ENCODE measurements around the gene SELENOM. TPM values are rescaled to one million over a fixed set of nuclear protein-coding genes. Genes with fewer than 3 reads are reported as not detected.

Gene SELENOM
- total and polyA plus RNA-seq, 2 of the 8 experiments (the other 6 are each of a cell fraction or from before 2014, with no cell fraction given): 22.7 to 40.0 TPM

DNA sequence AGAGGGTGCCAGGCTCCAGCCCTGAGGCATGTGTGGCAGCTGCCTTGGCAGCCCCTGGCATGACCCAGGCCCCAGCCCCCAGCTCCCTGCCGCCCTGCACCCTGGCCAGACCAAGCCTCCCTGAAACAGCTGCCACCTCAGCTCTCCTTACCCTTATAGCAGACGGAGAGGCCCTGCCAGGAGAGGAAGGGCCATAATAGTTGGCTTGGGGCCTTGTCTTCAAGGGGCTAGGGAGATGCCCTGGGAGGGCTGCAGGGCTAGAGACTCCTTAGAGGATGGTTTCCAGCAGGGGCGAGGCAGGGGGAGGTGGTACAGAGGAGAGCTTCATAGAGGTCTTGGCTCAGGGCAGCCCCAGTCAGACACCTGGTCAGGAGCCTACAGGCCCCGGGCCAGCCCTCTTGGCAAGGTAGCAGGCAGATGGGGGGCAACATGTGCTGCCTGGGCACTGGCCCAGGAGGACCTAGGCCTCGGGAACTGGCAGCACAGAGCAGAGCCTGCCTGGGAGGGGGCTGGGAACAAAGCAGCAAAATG is 13.3 kb downstream of the SELENOM start (continued):
- TF ChIP-seq, protein P1, sequence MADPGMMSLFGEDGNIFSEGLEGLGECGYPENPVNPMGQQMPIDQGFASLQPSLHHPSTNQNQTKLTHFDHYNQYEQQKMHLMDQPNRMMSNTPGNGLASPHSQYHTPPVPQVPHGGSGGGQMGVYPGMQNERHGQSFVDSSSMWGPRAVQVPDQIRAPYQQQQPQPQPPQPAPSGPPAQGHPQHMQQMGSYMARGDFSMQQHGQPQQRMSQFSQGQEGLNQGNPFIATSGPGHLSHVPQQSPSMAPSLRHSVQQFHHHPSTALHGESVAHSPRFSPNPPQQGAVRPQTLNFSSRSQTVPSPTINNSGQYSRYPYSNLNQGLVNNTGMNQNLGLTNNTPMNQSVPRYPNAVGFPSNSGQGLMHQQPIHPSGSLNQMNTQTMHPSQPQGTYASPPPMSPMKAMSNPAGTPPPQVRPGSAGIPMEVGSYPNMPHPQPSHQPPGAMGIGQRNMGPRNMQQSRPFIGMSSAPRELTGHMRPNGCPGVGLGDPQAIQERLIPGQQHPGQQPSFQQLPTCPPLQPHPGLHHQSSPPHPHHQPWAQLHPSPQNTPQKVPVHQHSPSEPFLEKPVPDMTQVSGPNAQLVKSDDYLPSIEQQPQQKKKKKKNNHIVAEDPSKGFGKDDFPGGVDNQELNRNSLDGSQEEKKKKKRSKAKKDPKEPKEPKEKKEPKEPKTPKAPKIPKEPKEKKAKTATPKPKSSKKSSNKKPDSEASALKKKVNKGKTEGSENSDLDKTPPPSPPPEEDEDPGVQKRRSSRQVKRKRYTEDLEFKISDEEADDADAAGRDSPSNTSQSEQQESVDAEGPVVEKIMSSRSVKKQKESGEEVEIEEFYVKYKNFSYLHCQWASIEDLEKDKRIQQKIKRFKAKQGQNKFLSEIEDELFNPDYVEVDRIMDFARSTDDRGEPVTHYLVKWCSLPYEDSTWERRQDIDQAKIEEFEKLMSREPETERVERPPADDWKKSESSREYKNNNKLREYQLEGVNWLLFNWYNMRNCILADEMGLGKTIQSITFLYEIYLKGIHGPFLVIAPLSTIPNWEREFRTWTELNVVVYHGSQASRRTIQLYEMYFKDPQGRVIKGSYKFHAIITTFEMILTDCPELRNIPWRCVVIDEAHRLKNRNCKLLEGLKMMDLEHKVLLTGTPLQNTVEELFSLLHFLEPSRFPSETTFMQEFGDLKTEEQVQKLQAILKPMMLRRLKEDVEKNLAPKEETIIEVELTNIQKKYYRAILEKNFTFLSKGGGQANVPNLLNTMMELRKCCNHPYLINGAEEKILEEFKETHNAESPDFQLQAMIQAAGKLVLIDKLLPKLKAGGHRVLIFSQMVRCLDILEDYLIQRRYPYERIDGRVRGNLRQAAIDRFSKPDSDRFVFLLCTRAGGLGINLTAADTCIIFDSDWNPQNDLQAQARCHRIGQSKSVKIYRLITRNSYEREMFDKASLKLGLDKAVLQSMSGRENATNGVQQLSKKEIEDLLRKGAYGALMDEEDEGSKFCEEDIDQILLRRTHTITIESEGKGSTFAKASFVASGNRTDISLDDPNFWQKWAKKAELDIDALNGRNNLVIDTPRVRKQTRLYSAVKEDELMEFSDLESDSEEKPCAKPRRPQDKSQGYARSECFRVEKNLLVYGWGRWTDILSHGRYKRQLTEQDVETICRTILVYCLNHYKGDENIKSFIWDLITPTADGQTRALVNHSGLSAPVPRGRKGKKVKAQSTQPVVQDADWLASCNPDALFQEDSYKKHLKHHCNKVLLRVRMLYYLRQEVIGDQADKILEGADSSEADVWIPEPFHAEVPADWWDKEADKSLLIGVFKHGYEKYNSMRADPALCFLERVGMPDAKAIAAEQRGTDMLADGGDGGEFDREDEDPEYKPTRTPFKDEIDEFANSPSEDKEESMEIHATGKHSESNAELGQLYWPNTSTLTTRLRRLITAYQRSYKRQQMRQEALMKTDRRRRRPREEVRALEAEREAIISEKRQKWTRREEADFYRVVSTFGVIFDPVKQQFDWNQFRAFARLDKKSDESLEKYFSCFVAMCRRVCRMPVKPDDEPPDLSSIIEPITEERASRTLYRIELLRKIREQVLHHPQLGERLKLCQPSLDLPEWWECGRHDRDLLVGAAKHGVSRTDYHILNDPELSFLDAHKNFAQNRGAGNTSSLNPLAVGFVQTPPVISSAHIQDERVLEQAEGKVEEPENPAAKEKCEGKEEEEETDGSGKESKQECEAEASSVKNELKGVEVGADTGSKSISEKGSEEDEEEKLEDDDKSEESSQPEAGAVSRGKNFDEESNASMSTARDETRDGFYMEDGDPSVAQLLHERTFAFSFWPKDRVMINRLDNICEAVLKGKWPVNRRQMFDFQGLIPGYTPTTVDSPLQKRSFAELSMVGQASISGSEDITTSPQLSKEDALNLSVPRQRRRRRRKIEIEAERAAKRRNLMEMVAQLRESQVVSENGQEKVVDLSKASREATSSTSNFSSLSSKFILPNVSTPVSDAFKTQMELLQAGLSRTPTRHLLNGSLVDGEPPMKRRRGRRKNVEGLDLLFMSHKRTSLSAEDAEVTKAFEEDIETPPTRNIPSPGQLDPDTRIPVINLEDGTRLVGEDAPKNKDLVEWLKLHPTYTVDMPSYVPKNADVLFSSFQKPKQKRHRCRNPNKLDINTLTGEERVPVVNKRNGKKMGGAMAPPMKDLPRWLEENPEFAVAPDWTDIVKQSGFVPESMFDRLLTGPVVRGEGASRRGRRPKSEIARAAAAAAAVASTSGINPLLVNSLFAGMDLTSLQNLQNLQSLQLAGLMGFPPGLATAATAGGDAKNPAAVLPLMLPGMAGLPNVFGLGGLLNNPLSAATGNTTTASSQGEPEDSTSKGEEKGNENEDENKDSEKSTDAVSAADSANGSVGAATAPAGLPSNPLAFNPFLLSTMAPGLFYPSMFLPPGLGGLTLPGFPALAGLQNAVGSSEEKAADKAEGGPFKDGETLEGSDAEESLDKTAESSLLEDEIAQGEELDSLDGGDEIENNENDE (IDR thresholded peaks at IDR 0.05; ENCODE audit: insufficient replicate concordance, low read length): no peak
- no peak for TF ChIP-seq FOSL1 (IDR thresholded peaks at IDR 0.05; ENCODE audit: insufficient read depth, low read depth, low read length)
- no peak for TF ChIP-seq SP1 (IDR thresholded peaks at IDR 0.05; ENCODE audit: low read depth, low read length)
- TF ChIP-seq, protein P2, sequence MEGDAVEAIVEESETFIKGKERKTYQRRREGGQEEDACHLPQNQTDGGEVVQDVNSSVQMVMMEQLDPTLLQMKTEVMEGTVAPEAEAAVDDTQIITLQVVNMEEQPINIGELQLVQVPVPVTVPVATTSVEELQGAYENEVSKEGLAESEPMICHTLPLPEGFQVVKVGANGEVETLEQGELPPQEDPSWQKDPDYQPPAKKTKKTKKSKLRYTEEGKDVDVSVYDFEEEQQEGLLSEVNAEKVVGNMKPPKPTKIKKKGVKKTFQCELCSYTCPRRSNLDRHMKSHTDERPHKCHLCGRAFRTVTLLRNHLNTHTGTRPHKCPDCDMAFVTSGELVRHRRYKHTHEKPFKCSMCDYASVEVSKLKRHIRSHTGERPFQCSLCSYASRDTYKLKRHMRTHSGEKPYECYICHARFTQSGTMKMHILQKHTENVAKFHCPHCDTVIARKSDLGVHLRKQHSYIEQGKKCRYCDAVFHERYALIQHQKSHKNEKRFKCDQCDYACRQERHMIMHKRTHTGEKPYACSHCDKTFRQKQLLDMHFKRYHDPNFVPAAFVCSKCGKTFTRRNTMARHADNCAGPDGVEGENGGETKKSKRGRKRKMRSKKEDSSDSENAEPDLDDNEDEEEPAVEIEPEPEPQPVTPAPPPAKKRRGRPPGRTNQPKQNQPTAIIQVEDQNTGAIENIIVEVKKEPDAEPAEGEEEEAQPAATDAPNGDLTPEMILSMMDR (IDR thresholded peaks at IDR 0.05; ENCODE audit: control extremely low read depth in 1 of 3, insufficient read depth in 1 of 3, low read depth in 1 of 3, low read length in 3 of 3): no peak
- TF ChIP-seq KDM4A (IDR thresholded peaks at IDR 0.05; ENCODE audit: low read depth, low read length, severe bottlenecking): no peak
- TF ChIP-seq JUN (IDR thresholded peaks at IDR 0.05; ENCODE audit: low read depth, low read length): no peak
- TF ChIP-seq RAD21 (IDR thresholded peaks at IDR 0.05 in 1 of 2, conservative IDR thresholded peaks at IDR 0.05 in 1 of 2; ENCODE audit: low read depth in 2 of 2, low read length in 2 of 2): no peak
